ENCODE results near the gene RADIL.

The RADIL gene

DNA sequence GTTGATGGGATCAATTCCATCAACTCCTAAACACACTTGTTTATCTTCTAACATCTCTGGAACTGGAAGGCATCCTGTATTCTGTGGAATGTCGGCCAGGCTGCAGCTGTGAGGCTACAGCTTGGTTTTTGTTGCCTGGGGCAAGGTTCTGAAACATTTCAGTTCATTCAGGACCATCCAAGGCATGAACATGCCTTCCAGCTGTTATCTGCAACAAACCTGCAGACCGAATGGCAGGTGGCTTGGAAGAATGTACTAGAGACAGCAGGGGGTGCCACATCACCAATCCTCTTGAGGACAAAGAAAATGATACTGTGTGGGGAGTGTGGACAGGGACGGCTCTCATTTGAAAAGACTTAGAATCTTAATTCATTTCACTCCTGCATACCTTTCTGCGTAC lies 34.1 kb downstream of the RADIL start:
- DNase-seq, result no peak

DNA sequence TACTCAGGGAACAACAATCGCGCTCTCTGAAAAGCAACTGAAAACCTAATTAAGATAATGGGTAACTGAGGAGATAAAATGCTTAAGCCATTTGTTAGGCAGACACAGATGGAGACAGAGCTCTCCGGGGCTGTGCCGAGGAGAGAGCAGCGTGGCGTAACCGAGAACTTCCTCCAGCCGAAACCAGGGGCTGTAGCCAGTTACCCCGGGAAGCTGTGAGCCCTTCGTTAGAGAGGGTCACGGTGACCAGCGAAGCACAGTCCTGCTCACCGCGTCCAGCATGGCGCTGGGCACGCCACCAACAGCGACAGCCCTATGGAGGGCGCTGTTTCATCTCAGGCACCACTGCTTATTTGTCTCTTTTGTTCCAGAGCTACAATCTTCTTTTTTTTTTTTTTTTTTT lies 37.8 kb downstream of the RADIL start:
- no peak for DNase-seq

DNA sequence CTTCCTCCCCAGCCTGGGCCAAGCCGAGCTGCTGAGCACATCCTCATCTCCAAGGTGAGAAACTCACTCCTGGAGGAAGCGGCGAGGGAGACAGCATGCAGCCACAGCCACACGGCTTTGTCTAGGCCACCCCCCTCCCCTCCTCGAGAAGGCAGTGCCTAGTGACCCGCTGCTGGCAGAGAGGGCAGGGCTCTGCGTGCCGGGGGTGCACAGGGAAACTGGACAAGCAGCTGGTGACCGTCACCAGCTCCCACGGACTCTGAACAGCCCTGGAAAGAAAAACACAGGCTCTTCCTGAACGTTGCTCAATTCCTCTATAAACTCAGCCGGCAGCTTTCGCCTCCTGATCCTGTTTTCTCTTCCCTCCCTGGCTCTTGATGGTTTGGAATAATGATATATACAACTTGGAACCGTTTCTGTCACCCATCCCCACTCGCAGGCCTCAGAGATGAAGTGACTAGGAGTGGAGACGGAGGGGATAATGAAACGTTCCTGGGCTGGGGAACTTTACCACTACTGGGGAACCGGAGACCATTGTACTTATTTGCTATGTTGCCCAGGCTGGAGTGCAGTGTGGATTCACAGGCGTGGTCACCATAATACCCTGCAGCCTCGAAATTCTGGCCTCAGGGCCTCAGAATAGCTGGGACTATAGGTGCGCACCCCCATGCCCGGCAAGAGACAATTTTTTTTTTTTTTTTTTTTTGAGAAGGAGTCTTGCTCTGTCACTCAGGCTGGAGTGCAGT lies 41.0 kb downstream of the RADIL start:
- DNase-seq, result no peak

DNA sequence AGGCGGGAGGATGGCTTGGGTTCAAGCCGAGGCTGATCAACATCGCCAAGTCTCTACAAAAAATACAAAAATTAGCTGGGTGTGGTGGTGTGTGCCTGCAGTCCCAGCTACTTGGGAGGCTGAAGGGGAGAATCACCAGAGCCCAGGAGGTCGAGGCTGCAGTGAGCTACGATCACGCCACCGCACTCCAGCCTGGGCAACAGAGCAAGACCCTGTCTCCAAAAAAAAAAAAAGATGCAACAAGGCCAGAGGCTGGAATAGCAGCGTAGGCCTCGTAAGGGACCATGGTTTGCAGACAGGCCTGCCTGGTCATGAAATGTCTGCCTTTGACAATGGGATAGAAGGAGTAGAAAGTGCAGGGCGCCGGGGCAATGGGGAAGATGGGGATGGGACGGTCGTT lies 41.7 kb downstream of the RADIL start:
- no peak for DNase-seq

DNA sequence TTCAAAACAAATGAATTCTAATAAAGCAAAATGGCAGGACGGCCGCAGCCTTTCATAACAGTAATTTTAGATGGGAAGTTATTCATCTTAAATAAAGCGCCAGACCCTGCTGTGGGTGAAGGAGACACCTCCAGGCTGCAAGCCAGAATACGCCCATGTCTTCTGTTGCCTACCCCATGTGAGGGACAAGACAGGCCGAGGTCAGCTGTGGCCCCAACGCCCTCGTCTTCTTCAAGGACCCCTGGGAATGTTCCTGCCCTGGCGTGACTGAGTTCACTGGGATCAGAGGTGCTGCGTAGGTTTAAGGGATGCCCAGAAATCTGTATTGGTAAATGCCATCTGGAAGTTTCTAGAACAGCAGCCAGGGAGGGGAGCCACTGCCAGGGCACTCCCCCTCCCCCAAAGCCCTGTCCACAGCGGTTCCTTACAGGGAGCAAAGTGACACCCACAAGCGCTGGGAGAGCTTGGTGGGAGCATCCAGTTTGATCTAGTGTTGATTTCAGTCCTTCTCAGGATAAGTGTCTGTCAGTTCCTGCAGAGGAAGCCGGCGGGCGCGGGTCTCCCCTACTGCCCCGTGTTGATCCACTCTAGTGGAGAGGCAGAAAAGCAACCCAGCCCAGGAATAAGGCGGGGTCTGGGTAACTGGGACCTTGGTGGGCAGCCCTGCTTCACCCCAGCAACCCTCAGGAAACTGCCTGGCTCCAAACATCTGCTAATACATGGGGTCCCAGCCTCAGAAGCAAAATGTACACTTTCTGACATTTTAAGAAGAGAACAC lies 42.3 kb downstream of the RADIL start:
- DNase-seq, result no peak

DNA sequence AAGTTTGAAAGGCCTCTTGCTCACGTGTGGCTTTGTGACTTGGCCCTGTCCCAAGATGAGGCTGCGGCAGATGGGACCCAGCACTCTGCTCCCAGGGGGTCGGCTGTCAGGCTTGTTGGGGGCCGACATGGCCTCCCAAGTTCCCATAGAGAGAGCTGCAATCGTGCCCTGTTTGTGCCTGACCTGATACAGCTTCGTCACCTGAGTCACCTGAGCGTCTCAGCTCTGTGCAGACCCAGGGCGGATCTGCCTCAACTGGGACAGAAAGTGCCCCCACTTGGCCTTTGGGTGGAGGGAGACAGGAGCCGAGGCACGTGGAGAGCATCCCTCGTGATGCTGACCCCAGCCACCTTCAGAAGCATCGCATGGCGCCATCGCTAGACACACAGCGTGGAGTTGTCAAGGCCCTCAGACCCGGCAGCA lies 43.4 kb downstream of the RADIL start:
- no peak for DNase-seq

DNA sequence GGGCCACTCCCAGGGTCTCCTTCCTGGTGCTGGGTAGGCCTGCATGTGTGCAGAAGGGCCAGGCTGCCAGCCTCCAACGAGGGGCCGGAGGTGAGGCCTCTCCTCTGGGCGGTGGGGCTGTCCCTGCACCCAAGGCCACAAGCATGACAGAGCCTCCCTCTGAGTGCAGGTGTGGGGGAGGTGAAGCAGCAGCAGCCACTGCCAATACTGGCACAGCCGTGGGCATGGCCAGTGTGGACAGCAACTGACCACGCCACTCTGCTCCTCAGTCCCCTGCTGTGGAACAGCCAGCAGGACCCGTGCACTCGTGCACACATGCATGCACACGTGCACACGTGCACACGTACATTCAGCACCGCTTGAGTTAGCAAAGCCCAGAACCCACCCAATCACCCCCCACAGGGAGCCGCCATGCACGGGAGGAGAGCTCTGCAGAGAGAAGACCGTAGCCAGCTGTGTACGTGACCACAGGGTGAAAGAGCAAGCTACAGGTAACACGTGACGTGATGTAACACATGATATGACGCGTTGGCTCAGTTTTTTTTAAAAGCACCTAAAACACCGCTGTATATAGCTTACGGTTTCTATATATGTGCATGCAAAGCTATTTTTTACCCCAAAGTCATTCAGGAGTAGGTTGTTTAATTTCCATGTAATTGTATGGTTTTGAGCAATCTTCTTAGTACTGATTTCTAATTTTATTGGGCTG lies 44.7 kb downstream of the RADIL start:
- no peak for DNase-seq

DNA sequence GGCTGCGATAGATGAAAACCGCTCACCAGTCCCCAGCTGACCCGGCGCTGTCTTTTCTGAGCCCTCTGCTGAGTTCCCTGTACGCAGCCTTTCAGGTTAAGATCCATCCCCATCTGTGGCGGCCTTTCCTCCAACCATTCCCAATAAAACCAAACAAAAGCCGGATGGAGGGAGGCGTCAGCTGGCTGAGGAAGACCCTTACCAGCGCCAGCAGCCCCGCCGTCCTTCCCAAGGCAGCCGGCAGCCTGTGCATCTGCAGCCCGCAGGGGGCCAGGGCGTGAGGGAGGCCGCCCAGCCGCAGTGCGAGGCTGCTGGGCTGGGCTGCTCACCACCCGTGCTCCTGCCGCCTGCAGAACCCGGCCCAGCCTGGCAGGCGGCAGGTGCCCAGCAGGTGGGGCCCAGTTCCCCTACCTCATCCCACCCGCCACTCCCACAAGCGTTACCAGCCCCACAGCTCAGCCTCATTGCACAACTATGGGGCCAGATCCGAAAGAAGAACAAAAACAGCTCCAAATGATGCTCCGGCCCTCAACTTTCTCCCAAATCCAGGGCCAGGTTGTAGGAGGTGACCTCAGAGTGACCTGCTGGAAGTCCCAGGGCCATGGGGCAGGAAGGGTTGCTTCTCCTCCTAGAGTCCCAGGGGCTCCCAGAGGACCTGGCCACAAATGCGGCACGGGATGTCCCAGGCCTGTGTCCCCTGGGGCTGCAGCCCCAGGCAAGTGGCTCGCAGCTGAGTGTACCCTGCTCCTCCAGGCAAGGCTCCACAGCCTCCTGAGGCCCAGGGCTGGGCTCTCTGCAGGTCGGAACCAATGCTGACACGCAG lies 45.5 kb downstream of the RADIL start:
- DNase-seq, result no peak

DNA sequence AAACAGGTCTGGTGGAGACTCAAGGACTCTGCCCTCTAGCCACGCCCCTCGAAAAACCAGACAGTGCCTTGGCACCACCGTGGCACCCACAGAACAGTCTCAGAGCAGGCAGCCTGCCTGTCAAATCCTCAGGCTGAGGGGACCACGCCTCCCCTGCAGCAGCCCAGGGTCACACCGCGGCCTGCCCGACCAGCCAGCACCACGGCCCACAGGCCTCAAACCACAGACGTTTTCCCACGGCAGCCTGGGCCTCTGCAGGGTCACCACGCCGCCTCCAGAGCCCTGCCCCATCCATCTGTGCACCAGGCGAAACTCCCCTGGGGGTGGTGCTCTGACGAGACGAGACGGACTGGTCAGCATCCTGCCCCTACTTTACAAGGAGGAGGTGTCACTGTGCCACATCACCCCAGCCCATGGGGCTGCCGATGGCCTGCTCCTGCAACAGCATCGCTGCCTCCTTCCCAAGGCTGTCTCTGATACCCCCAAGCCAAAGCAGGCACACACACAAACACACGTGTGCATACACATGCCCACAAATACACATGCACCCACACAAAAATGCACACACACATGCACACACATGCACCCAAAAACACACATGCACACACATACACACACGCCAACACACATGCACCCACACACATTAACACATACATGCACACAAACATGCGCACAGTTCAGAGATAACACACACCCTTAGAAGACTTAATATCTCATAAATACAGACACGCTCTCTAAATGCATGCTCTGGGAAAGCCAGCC lies 46.3 kb downstream of the RADIL start:
- DNase-seq, result no peak

DNA sequence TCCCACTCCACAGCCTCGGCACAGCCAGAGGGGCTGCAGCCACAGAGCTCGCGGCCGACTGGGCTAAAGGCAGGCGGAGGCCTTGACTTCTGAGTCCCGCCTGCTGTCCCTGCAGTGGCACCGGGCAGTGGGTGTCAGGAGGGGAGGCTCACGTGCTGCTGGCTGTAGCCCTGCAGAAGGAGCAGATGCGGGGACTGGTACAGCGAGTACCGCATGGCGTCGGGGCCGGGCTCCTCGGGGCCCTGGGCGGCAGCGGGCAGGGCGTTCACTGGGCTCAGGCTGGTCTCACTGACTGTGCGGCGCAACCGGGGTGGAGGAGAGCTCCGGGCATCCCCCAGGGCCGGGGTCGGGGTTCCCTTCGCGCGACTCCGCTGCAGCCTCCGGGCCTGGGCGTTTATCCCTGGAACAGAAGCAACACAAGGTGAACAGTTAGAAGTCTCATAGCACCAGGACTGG lies 47.3 kb downstream of the RADIL start:
- DNase-seq, result no peak

DNA sequence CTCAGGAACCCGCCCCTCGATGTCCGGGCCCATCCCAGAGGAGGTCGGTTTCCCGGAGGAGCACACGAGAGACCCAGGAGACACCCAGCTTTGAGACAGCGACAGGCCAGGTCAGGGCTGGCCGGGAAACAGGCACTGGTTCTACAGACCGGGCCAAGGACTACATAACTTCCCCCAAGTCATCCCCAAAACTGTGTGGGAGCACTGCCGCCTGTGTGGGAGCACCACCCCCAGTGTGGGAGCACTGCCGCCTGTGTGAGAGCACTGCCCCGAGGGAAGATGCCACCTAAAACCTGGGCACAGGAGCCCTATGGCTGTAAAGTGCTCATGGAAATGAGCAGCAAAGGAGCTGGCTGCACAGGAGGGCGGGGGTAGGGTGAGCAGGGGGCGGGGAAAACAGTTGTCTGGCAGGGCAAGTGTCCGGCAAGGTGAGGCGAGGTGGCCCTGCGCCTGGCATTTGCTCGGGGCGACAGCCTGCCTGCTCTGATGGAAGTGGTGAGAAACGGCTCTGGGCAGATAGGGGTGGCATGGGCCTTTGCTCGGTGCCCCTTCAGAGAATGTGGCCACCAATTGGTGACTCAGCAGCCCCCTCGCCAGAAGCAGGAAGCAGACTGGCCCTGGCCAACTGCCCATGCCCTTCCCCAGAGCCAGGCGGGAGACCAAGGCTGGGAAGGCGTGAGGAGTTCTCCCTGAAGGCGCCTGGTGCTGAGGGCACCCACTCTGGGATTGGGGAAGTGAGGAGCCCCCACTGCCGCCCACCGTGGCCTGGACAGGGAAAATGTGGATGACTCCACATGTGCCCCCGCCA lies 47.9 kb downstream of the RADIL start:
- no peak for DNase-seq

DNA sequence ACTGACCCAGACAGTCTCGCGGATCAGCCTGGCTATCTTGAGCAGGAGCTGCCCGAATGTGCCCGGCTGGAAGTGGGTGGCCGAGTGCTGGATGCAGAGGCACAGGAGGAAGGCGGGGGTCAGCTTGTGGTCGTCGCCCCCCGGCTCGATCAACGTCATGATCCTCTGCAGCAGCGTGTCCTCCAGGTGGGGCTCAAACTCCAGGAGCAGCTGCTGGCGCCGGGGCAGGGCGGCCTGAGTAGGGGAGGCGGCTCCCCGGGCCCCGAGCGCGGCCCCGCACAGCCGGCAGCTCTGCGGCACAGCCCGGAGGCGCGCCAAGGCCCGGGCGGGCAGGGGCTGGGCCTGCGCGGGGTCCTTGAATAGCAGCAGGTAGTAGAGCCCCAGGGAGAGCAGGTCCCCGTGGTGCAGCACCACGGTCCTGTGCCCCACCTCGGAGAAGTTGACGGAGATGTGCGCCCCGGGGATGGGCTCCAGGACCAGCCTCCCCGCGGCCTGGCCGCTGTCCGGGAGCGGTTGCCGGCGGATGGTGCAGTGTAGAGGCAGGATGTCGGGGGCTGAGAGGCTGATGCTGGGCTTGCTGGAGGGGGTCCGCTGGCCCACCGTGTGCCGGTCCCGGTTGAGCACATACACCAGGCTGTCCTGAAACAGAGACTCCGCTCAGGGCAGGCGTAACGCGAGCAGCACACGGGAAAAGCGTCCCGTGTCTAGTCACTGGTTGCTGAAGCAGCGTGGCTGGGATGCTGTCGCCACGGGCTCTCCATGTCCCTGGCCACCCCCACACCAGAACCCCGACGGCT lies 48.7 kb downstream of the RADIL start:
- DNase-seq, result no peak

DNA sequence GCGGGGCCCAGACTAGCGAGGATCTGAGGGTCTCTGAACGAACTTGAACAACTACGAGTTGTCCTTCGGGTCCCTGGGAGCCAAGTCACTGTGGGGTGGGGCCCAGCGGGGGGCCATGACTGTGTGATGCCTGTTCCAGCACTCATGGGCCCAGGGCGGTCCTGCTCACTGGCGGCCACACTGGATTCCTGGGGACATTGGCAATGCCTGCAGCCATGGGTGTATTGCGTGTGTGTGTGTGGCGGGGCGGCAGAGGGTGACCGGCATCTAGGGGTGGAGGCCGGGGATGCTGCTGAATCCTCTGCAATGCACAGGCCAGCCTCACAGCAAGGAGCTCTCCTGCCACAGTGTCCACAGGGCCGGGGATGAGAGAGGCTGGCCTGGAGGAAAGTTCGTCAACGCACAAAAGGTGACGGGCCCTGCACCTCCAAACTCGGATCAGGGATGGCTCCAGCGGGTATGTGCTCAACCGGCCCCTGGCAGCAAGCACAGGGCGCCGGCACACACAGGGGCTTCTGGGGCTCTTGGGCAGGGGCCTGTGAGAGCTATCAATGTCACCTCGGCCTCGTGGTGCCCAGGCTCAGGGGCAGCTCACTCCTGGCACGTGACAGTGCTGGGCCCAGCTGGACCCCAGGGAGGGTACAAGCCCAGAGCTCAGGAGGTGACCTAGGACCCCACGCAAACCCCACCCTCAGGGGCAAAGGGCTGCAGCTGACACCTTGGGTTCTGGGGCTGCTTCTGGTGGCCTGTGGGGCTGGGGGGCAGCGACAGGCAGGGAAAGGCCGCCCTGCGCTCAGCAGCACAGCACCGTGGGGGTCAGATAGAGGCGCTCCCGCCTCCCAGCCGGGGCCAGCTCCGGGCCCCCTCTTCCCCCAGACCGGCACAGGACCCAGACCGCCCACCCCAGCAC lies 49.6 kb downstream of the RADIL start:
- no peak for DNase-seq

DNA sequence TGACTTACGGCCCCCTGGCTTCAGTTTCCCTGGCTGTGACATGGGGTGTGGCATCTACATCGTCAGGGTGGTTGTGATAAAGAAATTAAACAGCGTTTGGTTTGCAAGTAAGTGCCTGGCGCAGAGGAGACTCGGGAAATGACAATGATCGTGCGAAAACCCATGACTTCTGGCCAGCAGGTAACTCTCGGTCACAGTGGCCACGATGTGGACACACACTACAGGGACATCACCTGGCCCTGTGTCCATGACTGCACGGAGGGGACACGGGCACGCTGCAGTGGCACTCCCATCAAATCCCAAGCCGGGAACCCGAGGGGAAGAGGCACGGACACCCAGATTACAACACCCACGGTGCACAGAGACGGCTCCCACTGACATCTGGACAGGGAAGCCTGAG lies 50.3 kb downstream of the RADIL start:
- DNase-seq, result no peak

DNA sequence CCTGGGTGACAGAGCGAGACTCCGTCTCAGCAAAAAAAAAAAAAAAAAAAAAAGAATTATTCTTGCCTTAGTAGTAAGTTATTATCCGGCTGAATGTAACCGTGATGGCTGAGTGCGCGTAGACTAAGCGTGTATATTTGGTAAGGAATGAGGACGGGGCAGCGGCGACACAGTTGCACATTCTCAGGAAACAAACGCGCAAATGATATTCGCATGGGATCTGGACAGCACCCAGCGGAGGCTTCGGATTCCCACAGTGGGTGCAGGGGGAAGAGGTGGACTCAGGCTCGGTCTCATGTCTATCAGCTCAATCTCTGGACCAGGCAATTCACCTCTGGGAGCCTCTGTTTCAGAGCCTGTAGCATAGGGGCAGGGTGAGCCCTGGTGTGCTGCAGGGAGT lies 50.8 kb downstream of the RADIL start:
- DNase-seq, result no peak

DNA sequence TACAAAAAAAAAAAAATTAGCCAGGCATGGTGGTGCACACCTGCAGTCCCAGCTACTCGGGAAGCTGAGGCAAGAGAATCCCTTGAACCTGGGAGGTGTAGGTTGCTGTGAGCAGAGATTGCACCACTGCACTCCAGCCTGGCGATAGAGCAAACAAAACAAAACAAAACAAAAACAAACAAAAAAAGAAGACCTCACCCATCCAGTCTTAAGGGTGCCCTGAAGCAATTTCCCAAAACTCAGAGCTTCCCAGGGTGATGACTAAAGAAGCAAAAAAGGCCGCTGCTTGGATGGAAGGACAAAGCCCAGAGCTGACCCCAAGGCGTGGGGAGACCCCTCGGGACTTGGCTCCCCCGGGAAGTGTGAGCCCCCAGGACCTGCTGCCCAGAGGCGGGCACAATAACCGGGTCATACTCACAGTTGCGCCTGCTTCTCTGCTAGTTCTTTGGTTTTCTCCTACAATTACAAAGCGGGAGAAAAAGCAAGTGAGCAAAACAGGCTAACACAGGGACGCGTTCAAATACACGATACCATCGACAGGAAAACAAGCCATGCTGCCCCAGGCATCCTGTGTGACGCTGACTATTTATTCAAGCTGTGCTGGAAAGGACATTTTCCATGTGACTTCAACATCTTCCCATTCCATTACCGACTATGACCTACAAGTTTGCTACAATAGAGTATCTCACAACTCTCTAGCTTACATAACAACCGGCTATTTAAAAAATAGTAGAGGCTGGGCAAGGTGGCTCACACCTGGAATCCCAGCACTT lies 51.6 kb downstream of the RADIL start:
- DNase-seq, result no peak

DNA sequence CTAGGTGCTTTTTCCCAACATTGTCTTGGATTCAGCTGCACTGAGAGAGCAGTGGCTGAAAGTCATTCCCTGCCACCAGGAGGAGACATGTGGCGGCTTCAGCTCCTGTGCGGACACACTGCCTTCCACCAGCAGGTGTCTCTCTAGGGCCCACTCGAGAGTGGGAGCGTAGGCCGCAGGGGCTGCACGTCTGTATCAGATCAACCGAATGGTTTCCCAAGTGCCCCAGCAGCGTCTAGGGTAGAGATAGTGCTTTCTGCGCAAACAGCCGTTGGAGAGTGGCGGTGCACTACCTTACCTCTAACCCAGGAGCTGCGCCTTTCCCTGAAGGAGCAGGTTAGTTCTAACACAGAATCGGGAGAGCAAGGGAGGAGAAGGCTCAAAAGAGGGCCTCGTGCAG lies 53.3 kb downstream of the RADIL start:
- DNase-seq, result no peak

DNA sequence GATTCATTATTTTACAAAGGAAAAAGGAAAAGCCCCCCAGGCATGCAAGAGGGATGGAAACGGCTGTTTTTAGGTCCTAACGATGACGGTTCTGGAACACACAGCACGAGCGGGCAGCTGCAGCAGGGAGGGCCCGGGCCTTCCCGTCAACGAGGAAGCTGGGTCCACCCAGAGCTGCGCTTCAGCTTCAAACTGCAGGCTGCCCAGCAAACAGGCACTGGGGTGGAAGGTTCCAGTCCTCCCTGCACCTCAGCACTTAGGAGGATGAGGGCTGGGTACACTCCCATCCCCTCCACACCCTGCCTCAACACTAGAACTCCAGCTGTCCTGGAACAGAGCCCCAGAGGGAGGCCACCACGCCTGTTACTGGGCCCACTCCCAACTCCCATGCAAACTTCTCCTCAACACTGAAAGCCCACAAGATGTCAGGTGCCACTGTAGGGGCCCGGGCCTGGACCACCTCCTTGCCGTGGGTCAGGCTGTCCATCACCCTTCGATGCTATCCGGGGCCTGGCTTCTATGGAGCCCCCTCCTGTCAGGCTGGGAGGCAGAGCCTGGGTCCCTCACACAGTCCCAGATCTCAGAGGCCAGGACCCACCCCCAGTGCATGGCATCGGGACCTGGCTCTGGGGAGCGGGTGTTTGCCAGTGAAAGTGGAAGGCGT lies 54.7 kb downstream of the RADIL start:
- DNase-seq, result no peak
